Endothelial cell of umbilical vein (primary cell): ENCODE measurements around the gene MEIOSIN. TPM values are rescaled to one million over a fixed set of nuclear protein-coding genes. Genes with fewer than 3 reads are reported as not detected.

Experiments used
- BruUV-seq: library from RNA; stranded (reverse); fragments of 400-500 nt; replicated peaks from 2 replicates; lab custom pipeline; 2021; lab: Mats Ljungman, UMichigan
- CTCF ChIA-PET: fragments of 300-600, 350-600 bp; sonication (Branson Sonifier 250); formaldehyde crosslinking; loops from one replicate; lab custom pipeline; 2021; ENCODE audit warnings: antibody characterized with exemption, inconsistent platforms; lab: Charles Lee
- POLR2A ChIA-PET: fragments of 300-600, 350-600 bp; sonication (Branson Sonifier 250); formaldehyde crosslinking; loops from one replicate; lab custom pipeline; 2021; ENCODE audit warnings: antibody characterized with exemption, inconsistent platforms; lab: Charles Lee
- DNase-seq: peaks from one replicate; pipeline ENCODE4 v3.0.0-alpha.2; 2011; ENCODE audit warnings: low read depth, low spot score
- FAIRE-seq: peaks from 2 replicates; lab custom pipeline; 2011; peaks lifted over from hg19 to GRCh38; lab: Jason Lieb, UNC
- H2AFZ ChIP-seq: 2 replicates; pipeline ENCODE4 v1.6.0; 2012; ENCODE audit warnings: low read depth, low read length, control low read depth, inconsistent platforms
- H3K27ac ChIP-seq: 2 replicates; pipeline ENCODE4 v1.5.1; 2011; ENCODE audit warnings: low read depth, mild to moderate bottlenecking, control low read depth, low read length, moderate library complexity; ENCODE audit not compliant: insufficient read depth
- H3K27me3 ChIP-seq, 2 experiments: 2 replicates each; pipeline versions ENCODE4 v1.6.0 to v1.6.1; 2011; ENCODE audit warnings: low read length in 2 of 2, mixed read lengths in 1 of 2; ENCODE audit not compliant: control insufficient read depth in 2 of 2, insufficient read depth in 2 of 2
- H3K36me3 ChIP-seq, 2 experiments: 2 replicates in 1 of 2; 3 replicates in 1 of 2; pipeline ENCODE4 v1.5.1; 2011; ENCODE audit warnings: low read length in 2 of 2, mild to moderate bottlenecking in 1 of 2, moderate library complexity in 1 of 2; ENCODE audit not compliant: control insufficient read depth in 2 of 2, insufficient read depth in 2 of 2; ENCODE audit errors: extremely low read depth in 1 of 2
- H3K4me1 ChIP-seq: 3 replicates; pipeline ENCODE4 v1.5.1; 2011; ENCODE audit warnings: mild to moderate bottlenecking, low read length; ENCODE audit not compliant: control insufficient read depth, insufficient read depth; ENCODE audit errors: extremely low read depth
- H3K4me2 ChIP-seq: 2 replicates; pipeline ENCODE4 v1.6.1; 2011; ENCODE audit warnings: low read length, control low read depth, mixed read lengths; ENCODE audit not compliant: insufficient read depth
- H3K4me3 ChIP-seq, 3 experiments: fragments of 200-600 bp in 1 of 3; sonication (generic), shearing (Covaris generic) in 1 of 3; replicated peaks in 1 of 3; 2 replicates each; pipeline ENCODE4 v1.5.1; 2011 to 2016; ENCODE audit warnings: control low read depth in 3 of 3, low read length in 3 of 3, mild to moderate bottlenecking in 2 of 3, inconsistent platforms in 1 of 3, low read depth in 1 of 3, moderate library complexity in 1 of 3; ENCODE audit not compliant: insufficient read depth in 1 of 3
- H3K79me2 ChIP-seq: 2 replicates; pipeline ENCODE4 v1.6.0; 2012; ENCODE audit warnings: low read length, inconsistent platforms; ENCODE audit not compliant: control insufficient read depth, insufficient read depth
- H3K9ac ChIP-seq: replicated peaks from 2 replicates; pipeline ENCODE3; 2011; ENCODE audit warnings: low read length, control low read depth; ENCODE audit not compliant: insufficient read depth; ENCODE audit errors: extremely low read depth
- H3K9me1 ChIP-seq: replicated peaks from 3 replicates; pipeline ENCODE4 v1.6.0; 2011; ENCODE audit warnings: mild to moderate bottlenecking, low read length; ENCODE audit not compliant: control insufficient read depth, insufficient read depth; ENCODE audit errors: extremely low read depth
- H3K9me3 ChIP-seq: replicated peaks from 2 replicates; pipeline ENCODE4 v1.5.1; 2012; ENCODE audit warnings: low read length, inconsistent platforms; ENCODE audit not compliant: control insufficient read depth, insufficient read depth
- H4K20me1 ChIP-seq: replicated peaks from 2 replicates; pipeline ENCODE3; 2011; ENCODE audit warnings: mild to moderate bottlenecking, low read length; ENCODE audit not compliant: control insufficient read depth, insufficient read depth; ENCODE audit errors: extremely low read depth
- EZH2 ChIP-seq: IDR thresholded peaks from 2 replicates; pipeline ENCODE4 v1.6.1; 2012; ENCODE audit warnings: borderline replicate concordance, low read depth, mild to moderate bottlenecking, moderate library complexity, low read length, inconsistent platforms; ENCODE audit not compliant: severe bottlenecking
- FOS ChIP-seq: IDR thresholded peaks from 2 replicates; pipeline ENCODE4 v1.6.1; 2011; ENCODE audit warnings: mild to moderate bottlenecking, low read length, moderate library complexity, borderline replicate concordance; ENCODE audit not compliant: insufficient read depth
- GATA2 ChIP-seq: IDR thresholded peaks from 2 replicates; pipeline ENCODE4 v1.7.0; 2011; ENCODE audit warnings: low read depth, mild to moderate bottlenecking, moderate library complexity, mixed read lengths, low read length; ENCODE audit not compliant: insufficient read length, insufficient read depth
- JUN ChIP-seq: IDR thresholded peaks from 2 replicates; pipeline ENCODE4 v1.6.1; 2011; ENCODE audit warnings: borderline replicate concordance, low read depth; ENCODE audit not compliant: insufficient read length, insufficient read depth
- MYC ChIP-seq: IDR thresholded peaks from one replicate; pipeline ENCODE4 v1.6.1; 2011; ENCODE audit warnings: mild to moderate bottlenecking, low read depth, low read length
- POLR2A ChIP-seq: IDR thresholded peaks from 2 replicates; pipeline ENCODE4 v1.6.1; 2012; ENCODE audit warnings: low read depth, mild to moderate bottlenecking, control low read depth, low read length
- POLR2AphosphoS5 ChIP-seq: IDR thresholded peaks from 2 replicates; pipeline ENCODE4 v1.6.1; 2012; ENCODE audit warnings: low read depth, mild to moderate bottlenecking, control low read depth, low read length, moderate library complexity; ENCODE audit not compliant: insufficient read depth
- dilution Hi-C: fragments of 300-500 bp; cut with MboI; formaldehyde crosslinking; loops from one replicate; pipeline ENCODE4 v1.15.0; 2019; ENCODE audit warnings: low sequenced_read_pairs; ENCODE audit not compliant: extremely low pct_ligation_motif_present
- intact Hi-C: fragments of 100-400 bp; cut with micrococcal nuclease; formaldehyde crosslinking; loops from one replicate; pipeline ENCODE4 v1.10.0; 2022
- polyA plus RNA-seq, 4 experiments: library from polyadenylated mRNA; depleted of rRNA in 3 of 4; stranded (reverse) in 3 of 4; unstranded in 1 of 4; fragments of >200 nt; gene quantifications; 2 replicates each; pipeline versions ENCODE4 v1.2.1 to v1.2.3, GENCODE V29; 2011 to 2012; ENCODE audit warnings: missing spikeins in 1 of 4
- total RNA-seq: library from RNA; stranded (reverse); gene quantifications from 2 replicates; pipeline ENCODE4 v1.2.3, GENCODE V29; 2021
- TF ChIP-seq, protein P1 (sequence below), 2 donors: IDR thresholded peaks; 1 replicate in 1 of 2; 2 replicates in 1 of 2; pipeline ENCODE4 v1.5.1; 2011; ENCODE audit warnings: low read length in 2 of 2, mild to moderate bottlenecking in 2 of 2, moderate library complexity in 2 of 2, control low read depth in 1 of 2, inconsistent platforms in 1 of 2, low read depth in 1 of 2; ENCODE audit not compliant: insufficient read depth in 1 of 2; ENCODE audit errors: extremely low read depth in 1 of 2
- TF ChIP-seq, protein P2 (sequence below): IDR thresholded peaks from 2 replicates; pipeline ENCODE4 v1.6.1; 2011; ENCODE audit not compliant: insufficient read depth, insufficient read length

The MEIOSIN gene
- total and polyA plus RNA-seq, 2 donors (not counting 3 experiments of a cell fraction or from before 2014, with no cell fraction given) = not detected

DNA sequence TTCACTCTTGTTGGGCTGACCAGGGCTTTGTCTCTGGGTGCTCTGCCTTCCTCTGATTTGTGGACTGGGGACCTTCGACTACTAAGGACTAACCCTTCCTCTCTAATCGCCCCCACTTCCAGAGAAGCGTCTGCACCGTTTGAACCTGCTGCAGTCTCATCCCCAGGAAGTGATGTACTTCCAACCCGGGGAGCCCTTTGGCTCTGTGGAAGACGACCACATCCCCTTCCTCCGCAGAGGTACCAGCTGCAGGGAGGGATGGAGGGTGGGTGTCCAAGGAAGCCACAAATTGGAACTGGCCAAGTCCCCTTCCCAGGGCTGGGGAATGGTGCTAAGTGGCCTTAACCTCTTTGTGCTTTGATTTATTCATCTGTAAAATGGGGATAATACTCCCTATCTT, 31.6 kb upstream of the MEIOSIN start:
- H3K36me3 ChIP-seq = peaks cover 0 to 3% of the 10 kb centered on the region in 2 experiments
- no TSS peak for BruUV-seq
- no peak overlapping the region for H3K4me2 ChIP-seq
- H3K27me3 ChIP-seq = no peaks in the 10 kb centered on the region
- H3K4me1 ChIP-seq = no peaks in the 10 kb centered on the region
- dilution Hi-C loops = no loop called here
- no peak overlapping the region for H3K4me3 ChIP-seq
- H3K9me1 ChIP-seq = no peaks in the 10 kb centered on the region
- TF ChIP-seq EZH2 (no peak), POLR2A (no peak), POLR2AphosphoS5 (no peak), MYC (no peak), JUN (no peak), GATA2 (no peak), FOS (no peak)
- TF ChIP-seq, protein P1, sequence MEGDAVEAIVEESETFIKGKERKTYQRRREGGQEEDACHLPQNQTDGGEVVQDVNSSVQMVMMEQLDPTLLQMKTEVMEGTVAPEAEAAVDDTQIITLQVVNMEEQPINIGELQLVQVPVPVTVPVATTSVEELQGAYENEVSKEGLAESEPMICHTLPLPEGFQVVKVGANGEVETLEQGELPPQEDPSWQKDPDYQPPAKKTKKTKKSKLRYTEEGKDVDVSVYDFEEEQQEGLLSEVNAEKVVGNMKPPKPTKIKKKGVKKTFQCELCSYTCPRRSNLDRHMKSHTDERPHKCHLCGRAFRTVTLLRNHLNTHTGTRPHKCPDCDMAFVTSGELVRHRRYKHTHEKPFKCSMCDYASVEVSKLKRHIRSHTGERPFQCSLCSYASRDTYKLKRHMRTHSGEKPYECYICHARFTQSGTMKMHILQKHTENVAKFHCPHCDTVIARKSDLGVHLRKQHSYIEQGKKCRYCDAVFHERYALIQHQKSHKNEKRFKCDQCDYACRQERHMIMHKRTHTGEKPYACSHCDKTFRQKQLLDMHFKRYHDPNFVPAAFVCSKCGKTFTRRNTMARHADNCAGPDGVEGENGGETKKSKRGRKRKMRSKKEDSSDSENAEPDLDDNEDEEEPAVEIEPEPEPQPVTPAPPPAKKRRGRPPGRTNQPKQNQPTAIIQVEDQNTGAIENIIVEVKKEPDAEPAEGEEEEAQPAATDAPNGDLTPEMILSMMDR (IDR thresholded peaks at IDR 0.05; ENCODE audit: extremely low read depth in 1 of 2, insufficient read depth in 1 of 2, low read depth in 1 of 2, low read length in 2 of 2) = no peak
- TF ChIP-seq, protein P2, sequence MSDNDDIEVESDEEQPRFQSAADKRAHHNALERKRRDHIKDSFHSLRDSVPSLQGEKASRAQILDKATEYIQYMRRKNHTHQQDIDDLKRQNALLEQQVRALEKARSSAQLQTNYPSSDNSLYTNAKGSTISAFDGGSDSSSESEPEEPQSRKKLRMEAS = no peak
- FAIRE-seq = no peak
- ChIA-PET POLR2A (no interaction called here), CTCF (interaction anchor here (1.1 to 1.3 kb wide), 4 partner anchors 9 to 68 kb away, joined by 4 to 9 read pairs (median 6); partner anchors contain the start of genes QPCTL and SNRPD2)
- intact Hi-C loops = no loop called here
- no peak overlapping the region for H2AFZ ChIP-seq
- no peak overlapping the region for H3K27ac ChIP-seq
- no peak overlapping the region for H3K9ac ChIP-seq
- no peaks in the 10 kb centered on the region for H3K9me3 ChIP-seq
- H4K20me1 ChIP-seq = no peaks in the 10 kb centered on the region
- H3K79me2 ChIP-seq = no peaks in the 10 kb centered on the region
- no peak for DNase-seq
